GM21367 (cell line): Measurements from ENCODE around the gene NACC1.

Source experiments
- ATAC-seq: cut with Tn5 transposase; IDR thresholded peaks from one replicate; pipeline ENCODE4 v1.9.1; 2021; ENCODE audit not compliant: unreplicated experiment

The NACC1 gene

DNA sequence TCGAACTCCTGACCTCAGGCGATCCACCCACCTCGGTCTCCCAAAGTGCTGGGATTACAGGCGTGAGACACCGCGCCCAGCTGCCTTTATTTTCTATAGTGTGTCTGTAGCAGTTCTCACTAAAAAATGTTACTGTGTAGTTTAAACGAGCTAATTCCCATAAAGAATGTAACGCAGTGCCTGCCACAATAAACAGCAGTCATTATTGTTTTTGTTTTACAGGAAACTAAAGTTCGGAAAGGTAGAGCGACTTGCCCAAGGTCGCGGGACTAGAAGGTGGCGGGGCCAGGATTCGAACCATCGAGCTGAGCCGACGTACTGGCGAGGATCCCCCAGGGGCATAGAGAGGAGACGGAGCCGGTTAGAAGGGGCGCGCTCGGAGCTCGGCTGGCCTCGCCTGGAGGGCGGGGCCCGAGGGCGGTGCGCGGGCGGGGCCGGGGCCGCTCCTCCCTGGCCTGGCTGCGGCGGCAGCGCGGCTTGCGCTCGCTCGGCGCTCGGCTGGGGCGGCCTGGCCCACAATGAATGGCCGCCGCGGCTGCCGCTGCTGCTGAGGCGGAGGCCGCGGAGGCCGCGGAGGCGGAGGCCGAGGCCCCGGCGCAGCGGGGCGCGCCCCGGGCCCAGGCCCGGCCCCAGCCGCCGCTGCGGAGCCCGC is at the start of gene NACC1:
TSS of gene NACC1 (plus strand) at position 493 of the 652 bp plus-strand sequence. CDS start 16,944 bp downstream, outside the sequence.
- peak; percentile 52 for ATAC-seq

DNA sequence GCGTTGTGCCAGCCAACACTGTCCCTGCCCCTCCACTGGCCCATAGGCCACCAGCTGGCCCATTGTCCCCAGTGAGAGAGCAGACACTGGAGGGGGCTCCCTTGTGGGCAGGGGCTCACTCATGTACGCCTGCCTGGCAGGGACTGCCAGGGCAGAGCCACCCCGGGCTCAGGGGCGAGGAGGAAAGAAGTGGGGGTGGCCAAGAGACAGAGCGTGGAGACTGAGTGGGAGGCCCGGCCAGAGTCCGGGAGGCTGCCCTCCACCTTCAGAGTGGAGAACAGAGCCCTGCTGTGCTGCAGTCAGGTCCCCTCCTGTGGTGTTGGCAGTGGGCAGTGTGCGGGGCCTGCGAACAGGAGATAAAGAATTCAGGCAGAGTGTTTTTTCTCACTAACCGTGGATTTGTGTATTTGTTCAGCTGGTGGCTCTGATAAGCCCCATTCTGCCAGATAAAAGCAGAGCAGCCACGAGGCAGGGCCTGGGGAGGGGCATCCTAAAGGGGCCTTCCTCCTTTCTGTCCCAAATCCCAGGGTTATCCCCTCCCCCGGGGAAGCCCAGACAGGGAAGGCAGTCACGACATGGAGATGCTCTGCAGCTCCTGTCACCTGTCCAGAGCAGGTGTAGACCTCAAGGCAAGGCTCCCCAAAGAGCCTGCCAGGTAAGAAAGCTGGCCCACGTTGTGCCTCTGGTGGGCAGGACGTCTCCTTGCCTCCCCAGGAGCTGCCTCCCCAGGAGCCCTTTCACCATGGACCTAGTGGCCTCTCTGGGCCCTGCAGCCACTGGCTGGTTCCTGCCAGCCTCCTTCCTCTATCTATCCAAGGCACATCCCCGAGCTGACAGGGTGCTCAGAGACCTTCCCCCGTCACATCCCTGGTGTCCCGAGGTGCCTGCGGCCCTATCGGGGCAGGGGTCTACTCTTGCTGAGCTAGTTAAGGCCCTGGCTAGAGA is 48.4 kb upstream of the NACC1 start:
- ATAC-seq, result no peak

DNA sequence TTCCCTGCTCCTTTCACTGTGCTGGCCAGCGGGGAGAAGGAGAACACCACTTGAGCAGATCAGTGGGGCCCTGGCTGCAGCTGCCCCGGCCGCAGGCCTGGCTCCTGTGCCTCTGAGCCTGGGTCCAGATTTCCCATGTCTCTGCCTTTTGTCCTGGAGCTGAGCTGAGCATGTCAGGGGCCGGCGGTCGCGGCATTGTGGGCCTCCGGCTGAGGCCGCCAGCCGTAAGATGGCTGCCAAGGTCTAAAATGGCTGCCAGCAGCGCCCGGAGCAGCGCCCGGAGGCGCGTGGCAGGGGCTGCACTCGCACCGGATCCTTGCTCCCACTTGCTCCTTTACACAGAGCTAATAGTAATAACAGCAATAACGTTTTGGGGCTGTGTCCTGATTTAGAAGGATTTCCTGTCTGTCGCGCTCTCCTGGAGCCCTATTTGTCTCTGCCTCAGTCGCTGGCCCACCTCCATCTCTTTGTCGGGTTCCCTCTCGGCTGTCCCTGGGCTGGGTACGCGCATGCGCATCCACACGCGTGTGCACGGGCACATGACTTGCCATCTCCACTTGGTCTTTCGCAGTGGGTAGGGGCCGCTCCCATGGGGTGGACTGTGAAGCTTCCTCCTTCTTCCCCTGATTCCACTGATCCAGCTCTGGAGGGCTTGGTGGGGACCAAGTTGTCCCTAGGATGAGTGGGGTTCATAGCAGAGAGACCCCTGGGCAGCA is 47.5 kb upstream of the NACC1 start:
- no peak for ATAC-seq

DNA sequence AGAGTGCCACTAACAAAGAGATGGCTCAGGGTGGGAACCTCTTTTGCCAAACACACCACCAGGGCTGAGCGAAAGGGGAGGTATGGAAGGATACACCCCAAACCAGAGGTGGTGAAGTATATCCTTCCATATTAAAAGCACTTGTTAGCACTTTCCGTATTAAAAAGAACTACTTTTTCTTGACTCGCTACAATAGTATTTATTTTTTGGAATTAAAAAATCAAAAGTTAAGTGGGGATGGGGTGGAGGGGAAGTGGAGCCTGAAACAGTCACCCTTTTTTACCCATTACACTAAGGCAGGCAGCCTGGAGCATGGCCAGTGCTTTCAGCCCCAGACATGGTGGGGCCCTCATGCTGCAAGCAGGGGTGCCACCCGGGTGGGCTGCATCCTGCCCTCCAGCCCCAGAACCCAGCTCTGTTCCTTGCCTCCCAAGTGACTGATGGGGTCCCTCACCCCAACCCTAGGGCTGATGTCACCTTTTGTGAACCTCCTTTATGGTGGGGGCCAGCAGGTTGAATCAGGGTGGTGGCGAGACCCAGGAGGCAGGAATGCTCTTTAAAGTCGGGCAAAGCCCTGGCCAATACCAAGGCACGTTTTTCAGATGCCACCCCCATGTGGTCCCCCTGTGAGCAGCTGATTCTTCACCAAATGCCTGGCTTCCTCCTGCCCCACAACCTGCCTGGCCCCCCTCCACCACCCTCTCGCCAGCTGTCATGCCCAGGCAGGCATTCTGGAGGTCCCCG is 46.4 kb upstream of the NACC1 start:
- ATAC-seq, result no peak

DNA sequence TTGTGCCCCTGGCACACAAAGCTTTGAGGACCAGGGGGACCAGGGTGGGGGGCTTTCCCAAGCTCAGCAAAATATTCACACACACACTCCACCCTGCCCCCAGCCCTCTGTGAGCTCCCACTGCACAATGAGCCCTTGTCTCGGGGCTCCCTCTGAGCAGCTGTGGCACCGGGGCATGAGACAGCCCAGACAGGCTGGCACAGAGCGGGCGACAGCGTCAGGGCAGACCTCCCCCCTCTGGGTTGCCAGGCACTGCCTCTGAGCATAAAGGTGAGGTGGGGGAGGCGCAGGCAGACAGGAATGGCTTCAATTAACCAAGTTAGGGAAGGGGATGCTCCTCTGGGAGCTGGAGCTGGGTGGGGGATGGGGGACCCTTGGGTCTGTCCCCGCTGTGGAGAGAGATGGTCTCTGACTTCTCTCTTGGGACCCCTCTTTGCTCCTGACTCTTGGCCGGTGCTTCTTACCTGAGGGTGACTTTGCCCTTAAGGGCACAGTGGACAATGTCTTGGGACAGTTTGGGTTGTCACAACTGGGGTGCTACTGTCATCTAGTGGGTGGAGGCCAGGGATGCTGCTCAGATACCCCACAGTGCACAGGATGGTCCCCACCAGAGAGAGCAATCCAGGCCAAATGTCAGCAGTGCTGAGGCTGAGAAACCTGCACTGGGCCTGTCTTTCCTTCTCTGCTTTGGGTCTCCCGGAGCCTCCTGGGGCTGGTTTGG is 45.7 kb upstream of the NACC1 start:
- ATAC-seq, result no peak

DNA sequence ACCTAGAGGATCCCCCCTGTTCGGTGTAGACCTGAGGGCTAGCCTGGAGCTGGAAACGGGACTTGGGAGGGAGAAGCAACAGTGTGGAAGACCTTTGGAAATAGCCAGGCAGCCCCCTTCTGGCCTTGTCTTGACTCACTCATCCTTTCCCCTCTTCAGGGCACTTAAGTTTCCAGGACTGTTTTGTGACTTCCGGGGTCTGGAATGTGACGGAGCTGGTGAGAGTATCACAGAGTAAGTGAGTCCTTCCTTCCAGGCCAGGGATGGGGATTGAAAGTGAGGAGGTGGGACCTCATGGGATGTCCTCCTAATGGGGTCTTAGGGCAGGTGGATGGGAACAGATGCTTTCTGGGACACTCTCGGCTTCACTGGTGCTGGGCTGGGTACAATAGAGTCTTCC is 44.8 kb upstream of the NACC1 start:
- no peak for ATAC-seq

DNA sequence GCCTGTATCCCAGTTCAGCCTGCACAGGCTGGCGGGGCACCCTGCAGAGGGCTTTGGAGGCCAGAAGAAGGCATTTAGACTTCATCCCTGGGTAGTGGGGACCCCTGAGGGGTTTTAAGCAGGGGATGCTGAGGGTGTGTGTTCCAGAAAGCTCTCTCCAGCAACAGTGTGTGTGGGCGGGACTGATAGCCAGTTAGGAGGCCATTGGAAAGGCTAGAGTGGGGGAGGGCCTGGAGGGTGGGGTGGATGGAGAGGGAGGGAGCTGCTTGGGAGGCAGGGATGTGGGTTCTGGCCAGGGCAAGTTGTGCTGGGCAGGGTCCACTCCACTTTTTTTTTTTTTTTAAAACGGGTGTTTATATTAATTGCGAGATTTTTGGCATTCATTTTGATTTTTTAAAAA is 43.7 kb upstream of the NACC1 start:
- no peak for ATAC-seq

DNA sequence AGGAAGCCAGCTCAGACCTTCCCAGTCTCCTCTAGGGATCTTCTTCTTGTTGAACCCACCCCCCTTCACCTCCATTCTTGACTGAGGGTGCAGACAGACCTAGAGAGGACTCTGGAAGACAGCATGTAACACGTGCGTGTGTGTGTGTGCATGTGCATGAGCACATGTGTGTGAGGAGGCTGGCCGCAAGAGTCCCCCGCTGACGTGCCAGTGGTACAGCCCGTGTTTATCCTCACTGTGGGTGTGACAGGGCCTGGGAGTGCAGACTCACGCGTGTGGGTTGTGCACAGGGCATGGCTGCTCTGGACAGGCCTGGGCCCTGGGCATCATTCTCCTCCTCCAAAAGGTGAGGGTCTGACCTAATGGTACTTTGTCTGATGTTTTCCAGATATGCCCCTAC is 41.7 kb upstream of the NACC1 start:
- no peak for ATAC-seq

DNA sequence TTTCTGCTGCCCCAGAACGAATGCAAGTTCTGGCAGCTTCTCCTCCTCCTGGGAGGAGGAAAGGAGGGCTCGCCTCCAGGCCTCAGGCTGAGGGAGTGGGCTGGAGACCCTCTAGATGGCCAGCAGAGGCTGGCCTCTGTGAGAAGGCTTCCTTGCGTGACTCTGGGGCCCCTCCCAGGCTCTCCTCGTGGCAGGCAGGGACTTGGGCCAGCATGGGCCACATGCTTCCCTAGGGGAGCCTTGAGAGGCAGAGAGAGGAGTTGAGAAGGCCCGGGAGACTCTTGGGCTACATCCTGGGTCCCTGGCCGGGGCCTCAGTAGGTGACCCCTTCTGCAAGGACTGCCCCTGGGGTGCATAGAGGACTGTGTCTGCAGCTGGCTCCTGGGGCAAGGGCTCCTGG is 41.3 kb upstream of the NACC1 start:
- no peak for ATAC-seq

DNA sequence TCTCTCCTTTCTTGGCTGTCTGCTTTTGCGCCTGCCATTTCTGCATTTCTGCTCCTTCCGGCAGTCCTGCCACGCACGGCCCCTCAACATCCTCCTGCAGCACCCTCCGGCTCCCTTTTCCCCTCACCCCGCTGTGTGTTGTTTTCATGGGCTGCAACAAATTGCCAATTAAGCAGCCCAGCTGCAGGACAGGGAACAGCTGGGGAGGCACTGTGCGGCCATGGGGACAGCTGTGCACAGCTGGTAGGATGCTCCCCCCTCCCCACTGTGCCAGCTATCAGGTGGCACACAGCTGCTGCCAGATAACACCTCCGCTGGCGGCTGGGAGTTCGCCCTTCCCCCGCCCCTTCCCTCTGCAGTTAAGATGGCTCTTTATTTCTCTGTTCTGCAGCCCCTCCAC is 40.8 kb upstream of the NACC1 start:
- ATAC-seq, result no peak

DNA sequence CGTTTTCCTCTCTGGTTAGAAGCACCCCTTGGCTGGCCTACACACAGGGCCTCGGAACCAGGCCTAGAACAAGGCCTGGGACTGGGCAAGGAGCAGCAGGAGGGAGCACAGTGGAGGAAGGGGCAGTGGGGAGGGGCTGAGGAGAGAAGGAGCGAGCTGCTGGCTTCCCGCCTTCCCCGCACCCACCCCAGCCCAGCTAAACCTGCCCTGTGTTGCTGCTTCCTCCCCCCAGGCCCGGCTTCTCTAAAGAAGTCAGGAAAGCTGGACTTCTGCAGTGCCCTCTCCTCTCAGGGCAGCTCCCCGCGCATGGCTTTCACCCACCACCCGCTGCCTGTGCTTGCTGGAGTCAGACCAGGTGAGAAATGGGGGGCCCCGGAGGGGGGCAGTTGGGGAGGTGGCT is 39.7 kb upstream of the NACC1 start:
- no peak for ATAC-seq

DNA sequence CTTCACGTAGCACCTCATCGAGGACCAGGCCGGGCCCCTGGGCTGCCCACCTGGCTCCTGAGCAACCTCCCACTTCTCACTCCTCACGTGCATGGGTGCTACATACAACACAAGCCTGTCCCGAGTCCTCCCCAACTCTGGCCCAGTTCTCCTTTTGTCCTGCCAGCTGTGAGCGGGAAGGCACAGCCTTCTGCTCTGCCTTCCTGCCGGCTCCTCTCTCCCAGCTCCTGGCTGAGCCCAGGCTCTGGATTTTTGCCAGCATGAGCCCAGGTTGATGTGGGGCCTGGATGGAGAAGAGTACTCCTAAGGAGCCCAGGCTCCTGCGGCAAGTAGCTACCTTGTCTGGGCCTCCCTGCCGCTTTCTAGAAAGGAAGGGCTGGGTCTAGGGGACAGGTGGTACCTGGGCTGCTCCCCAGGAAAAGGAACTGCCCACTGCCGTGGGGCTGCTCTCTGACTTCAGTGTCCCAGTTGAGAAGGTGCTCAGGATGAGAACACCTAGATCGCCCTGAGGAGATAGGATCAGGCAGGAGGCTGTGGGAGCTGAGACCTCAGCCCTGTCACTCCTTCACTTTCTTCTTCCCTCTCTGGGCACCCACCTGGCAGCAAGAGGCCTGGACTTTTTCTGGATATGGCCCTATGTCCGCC is 39.0 kb upstream of the NACC1 start:
- no peak for ATAC-seq

DNA sequence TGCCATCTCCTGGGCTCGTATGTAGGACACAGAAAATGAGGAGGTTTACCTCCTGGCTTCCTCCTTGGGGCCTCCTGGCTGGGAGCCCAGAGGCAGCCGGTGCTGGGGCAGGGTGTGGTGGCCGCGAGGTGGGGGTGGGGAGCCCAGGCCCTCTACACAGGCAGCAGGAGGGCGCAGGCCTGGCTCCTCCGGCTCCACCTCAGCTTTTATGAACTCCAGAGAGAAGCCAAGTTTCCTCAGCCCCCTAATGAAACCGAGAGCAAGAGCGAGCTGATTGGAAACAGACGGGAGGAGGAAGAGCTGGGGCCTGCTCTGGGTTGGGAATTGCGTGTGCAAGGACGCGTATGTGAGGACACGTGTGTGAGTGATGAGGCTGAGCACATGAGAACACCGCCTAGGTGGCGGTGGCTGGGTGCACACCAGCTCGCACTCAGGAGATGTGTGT is 38.5 kb upstream of the NACC1 start:
- ATAC-seq, result no peak

DNA sequence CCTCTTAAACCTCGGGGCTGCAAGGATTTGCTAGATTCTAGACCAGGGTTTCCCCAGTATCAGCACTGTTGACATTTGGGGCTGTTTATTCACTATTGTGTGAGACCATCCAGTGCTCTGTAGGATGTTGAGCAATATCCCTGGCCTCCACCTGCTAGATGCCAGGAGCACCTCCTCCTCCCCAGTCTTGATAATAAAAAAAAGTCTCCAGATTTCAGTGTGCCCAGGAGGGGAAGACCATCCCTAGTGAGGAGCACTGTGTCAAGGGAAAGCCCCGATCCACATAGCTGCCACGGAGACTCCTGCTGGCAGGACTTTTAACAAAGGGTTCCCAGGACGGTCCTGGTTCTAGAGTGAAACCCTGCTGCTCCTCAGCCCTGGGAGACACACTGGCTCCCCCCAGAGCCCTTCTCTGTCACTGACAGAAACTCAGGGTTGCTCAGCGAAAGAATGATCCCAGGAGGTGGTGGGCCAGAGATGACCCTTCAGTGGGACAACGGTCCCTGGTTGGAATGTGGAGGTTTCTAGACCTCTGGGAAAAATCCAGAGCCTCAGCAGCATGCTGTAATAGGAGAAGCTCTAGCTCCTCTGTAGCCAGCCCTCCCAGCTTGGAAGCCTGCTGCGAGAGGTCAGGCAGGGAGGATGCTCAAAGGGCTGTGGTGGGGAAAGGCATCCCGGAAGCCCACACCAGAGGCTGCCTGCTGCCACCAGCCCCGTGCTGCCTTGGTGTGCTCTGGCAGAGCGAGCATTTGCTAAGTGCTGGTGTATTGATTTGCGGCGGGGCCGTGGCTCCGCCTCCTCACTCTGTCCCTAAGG is 35.7 kb upstream of the NACC1 start:
- ATAC-seq, result no peak

DNA sequence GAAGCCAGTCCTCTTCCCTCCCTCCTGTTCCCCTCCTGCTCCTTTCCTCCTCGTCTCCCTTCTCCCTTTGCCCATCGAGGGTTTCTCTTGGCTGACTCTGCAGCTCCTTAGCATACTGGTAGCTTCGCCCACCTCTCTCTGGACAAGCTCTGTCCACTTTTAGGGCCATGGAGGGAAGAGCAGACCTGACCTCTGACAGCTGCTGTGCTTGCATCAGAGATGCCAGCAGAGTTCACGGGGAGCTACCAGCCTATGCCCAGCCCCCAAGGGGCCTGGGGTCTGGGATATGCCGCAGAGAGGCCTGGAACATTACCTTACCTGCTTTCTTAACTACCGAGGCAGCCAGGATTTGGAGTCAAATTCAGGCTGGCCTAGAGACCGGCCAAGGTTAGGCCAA is 35.1 kb upstream of the NACC1 start:
- no peak for ATAC-seq

DNA sequence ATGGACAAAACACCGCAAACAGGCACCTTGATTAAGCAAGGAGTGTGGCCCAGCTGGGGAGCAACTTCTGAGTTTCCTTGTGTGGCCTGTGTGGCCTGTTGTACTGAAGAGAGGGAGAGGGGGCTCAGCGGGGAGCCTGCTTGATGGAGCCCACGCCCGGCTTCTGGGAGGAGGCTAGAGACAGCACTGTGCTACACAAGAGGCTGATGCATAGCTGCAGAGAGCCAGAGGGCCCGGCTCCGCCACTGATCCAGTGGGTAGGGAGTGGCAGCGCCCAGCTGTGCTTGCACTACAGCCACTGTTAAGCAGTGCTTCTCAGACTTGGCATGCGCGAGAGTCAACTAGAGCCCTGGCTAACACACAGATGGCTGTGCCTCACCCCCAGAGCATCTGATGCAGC is 34.4 kb upstream of the NACC1 start:
- ATAC-seq, result no peak

DNA sequence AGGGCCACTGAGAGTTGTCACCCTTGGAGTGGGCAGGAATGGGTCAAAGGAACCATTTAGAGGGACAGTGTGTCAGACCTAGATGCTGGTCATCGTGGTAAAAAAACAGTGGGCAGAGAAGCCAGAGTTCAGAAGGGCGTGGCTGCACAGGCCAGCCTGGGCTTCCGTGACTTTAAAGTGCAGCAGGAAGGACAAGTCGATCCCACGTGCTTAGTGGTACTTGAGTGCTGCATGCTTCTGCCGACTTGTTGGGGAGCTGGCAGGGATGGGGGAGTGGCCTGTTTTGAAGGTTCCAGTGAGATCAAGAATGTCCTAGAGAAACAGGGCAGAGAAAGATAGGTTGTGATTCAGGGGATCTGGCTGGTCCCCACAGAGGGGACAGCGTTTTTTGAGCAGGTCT is 32.4 kb upstream of the NACC1 start:
- no peak for ATAC-seq

DNA sequence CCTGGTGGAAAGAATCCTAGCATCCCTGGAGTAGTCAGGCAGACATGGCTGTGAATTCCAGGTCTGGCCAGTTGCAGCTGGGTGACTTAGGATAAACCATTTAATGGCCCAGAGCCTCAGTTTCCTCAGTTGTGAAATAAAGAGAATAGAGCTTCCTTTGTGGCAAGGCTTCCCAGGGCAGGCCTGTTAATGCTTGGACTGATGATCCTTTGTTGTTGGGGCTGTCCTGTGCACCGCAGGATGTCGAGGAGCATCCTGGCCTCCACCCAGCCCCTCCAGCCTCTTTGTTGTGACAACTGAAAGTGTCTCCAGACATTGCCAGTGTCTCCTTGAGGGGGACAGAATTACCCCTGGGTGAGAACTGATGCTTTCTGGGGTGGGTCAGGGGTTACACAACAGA is 31.7 kb upstream of the NACC1 start:
- no peak for ATAC-seq

DNA sequence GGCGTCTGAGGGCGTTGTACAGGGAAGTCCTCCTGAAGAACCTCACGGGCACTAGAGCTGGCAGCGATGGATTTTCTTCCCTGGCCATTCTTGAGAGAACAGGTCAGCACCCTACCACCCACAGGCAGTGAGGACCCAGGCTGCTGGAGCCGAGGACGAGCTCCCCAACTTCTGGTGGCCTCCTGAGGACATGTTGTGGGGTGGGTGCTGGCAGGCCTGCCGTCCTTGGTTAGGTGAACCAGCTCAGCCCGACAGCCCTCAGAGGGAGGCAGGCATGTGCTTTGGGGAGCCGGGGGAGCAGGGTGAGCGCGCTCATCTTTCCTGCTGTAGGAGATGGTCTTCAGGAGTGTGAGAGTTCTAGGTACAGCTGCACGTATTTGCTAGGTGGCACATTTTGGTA is 30.8 kb upstream of the NACC1 start:
- no peak for ATAC-seq
